Testis (tissue), 2 donors: ENCODE data around the gene ARHGAP19.

ENCODE experiments used
- POLR2A ChIP-seq: fragments of 450-650 bp; IDR thresholded peaks from one replicate; pipeline ENCODE4 v1.6.1; 2017; ENCODE audit warnings: antibody characterized with exemption, mild to moderate bottlenecking, moderate library complexity
- TF ChIP-seq, protein P1 (sequence below), 3 experiments: fragments of 450-650 bp in 2 of 3; fragments of 200-600 bp in 1 of 3; sonication (generic) in 1 of 3; IDR thresholded peaks; one replicate each; pipeline ENCODE4 v1.5.1; 2016 to 2019; ENCODE audit warnings: antibody characterized with exemption in 3 of 3, mild to moderate bottlenecking in 2 of 3, moderate library complexity in 1 of 3

DNA sequence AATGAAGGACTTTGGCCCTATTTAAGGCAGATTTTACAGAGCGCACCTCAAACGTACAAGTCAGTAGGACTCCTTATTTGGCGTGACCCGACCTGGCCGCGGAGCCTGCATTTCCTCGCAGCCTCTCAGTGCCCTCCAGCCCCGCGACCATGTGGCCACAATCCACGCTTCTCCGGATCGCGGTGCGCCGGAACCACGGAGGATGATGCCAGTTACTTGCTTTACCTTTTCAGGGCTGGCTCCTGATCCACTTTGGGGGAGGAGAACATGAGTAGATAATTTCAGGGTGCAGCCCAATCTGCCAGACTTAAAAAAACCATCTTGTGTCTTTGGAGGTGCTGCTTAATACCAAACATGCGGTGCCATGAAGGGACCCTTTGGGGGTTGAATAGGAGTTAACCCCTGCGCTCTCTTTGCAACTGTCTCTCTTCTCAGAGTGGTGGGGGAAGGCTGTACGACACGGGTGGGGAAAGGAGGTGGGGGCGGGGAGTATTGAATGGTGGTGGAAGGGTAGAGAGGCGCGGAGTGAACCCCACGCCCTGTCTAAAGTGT, 28.1 kb upstream of the ARHGAP19 start:
- TF ChIP-seq, protein P1, sequence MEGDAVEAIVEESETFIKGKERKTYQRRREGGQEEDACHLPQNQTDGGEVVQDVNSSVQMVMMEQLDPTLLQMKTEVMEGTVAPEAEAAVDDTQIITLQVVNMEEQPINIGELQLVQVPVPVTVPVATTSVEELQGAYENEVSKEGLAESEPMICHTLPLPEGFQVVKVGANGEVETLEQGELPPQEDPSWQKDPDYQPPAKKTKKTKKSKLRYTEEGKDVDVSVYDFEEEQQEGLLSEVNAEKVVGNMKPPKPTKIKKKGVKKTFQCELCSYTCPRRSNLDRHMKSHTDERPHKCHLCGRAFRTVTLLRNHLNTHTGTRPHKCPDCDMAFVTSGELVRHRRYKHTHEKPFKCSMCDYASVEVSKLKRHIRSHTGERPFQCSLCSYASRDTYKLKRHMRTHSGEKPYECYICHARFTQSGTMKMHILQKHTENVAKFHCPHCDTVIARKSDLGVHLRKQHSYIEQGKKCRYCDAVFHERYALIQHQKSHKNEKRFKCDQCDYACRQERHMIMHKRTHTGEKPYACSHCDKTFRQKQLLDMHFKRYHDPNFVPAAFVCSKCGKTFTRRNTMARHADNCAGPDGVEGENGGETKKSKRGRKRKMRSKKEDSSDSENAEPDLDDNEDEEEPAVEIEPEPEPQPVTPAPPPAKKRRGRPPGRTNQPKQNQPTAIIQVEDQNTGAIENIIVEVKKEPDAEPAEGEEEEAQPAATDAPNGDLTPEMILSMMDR (IDR thresholded peaks at IDR 0.05), result no peak
- no peak for TF ChIP-seq POLR2A
